Astrocyte of the spinal cord (primary cell): Measurements from ENCODE around the gene TESK2.
A peak's percentile ranks its signal among the peaks of the same experiment; 100 is the strongest.

ENCODE experiments used
- DNase-seq: peaks from one replicate; pipeline ENCODE4 v3.0.0; 2011; ENCODE audit warnings: low read depth, low spot score
- H3K4me3 ChIP-seq: 2 replicates; pipeline ENCODE4 v1.5.1; 2011; ENCODE audit warnings: low read depth, mild to moderate bottlenecking, low read length, moderate library complexity
- in situ Hi-C: cut with HindIII; loops from 2 replicates; pipeline ENCODE4 v1.10.0; 2017; ENCODE audit warnings: low sequenced_read_pairs
- TF ChIP-seq, protein P1 (sequence below): IDR thresholded peaks from 2 replicates; pipeline ENCODE4 v1.5.1; 2012; ENCODE audit warnings: low read depth, mild to moderate bottlenecking, low read length, inconsistent platforms

Gene TESK2

GRCh38 chr1:45345014-45345413, 145.9 kb downstream of the TESK2 start:
- H3K4me3 ChIP-seq: no peak overlapping the region
- no peak for DNase-seq
- in situ Hi-C loops: no loop called here
- TF ChIP-seq, protein P1, sequence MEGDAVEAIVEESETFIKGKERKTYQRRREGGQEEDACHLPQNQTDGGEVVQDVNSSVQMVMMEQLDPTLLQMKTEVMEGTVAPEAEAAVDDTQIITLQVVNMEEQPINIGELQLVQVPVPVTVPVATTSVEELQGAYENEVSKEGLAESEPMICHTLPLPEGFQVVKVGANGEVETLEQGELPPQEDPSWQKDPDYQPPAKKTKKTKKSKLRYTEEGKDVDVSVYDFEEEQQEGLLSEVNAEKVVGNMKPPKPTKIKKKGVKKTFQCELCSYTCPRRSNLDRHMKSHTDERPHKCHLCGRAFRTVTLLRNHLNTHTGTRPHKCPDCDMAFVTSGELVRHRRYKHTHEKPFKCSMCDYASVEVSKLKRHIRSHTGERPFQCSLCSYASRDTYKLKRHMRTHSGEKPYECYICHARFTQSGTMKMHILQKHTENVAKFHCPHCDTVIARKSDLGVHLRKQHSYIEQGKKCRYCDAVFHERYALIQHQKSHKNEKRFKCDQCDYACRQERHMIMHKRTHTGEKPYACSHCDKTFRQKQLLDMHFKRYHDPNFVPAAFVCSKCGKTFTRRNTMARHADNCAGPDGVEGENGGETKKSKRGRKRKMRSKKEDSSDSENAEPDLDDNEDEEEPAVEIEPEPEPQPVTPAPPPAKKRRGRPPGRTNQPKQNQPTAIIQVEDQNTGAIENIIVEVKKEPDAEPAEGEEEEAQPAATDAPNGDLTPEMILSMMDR: no peak

GRCh38 chr1:45344499-45344898, 146.5 kb downstream of the TESK2 start:
- no peak for DNase-seq
- H3K4me3 ChIP-seq: no peak overlapping the region
- TF ChIP-seq, protein P1: no peak
- in situ Hi-C loops: no loop called here

DNA sequence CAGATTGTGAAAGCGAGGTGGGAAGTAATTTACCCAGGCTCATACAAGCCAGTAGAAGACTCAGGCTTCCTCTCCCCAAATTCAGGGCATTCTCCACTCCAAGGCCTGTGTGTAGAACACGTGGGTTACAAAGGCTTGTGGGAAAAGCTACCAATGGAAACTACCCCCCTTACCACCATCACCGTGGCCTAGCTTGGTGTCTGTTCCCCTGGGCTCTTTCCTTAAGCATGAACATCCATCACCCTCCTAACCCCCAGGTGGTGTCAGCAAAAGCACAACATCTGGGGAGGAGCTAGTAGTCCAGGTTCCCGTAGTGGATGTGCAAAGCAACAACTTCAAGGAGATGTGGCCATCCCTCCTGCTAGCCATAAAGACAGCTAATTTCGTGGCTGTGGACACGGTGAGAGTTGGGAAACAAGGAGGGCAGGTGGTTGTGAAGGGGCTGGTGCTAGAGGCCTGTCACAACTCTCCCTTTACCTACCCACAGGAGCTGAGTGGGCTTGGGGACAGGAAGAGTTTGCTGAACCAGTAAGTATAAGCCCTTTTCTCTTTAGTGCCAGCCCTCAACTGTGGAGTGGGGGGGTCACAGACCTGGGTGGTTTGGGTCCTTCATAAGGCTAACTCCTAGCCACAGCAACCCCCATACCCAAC, 150.0 kb downstream of the TESK2 start:
- TF ChIP-seq, protein P1: no peak
- peak overlapping the region; percentile 89 for H3K4me3 ChIP-seq
- no peak for DNase-seq
- in situ Hi-C loops: no loop called here

DNA sequence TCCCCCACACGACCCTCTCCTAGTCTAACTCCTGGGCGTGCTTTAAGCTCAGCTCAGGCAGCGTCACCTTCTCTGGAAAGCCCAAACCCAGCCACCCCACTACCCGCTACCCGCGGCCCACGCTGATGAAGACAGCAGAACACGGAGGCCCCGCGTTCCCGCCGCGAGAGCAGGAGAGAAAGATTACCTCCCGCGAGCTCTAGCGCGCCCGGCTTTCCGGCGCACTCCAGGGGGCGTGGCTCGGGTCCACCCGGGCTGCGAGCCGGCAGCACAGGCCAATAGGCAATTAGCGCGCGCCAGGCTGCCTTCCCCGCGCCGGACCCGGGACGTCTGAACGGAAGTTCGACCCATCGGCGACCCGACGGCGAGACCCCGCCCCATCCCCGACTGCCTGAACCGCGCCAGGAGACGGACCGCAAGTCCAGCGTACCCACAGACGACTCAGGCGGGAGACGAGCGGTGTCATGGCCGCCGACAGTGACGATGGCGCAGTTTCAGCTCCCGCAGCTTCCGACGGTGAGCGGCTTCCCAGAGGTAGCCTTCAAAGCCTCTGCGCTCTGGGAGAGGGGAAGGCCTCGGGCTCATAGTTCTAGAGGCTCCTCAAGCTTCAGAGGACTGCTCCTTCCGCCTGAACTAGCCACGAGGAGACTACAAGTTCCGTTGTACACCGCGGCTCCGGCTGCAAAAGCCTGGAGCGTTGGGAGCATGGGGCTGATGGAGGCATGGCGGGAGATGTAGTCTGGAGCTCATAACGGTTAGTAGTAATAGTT, 151.0 kb downstream of the TESK2 start, which contains the start of the genes MUTYH and TOE1:
Gene MUTYH (minus strand): TSS at position 652 of the 770 bp plus-strand sequence. CDS start 5,935 bp downstream, outside the sequence.
Gene TOE1 (plus strand): TSS at position 382 of the 770 bp plus-strand sequence. CDS start 83 bp downstream, at position 465.
- TF ChIP-seq, protein P1: no peak
- in situ Hi-C loops: no loop called here
- peak within 1 kb of the TSS; percentile 89 for H3K4me3 ChIP-seq
- DNase-seq: peak; percentile 94

DNA sequence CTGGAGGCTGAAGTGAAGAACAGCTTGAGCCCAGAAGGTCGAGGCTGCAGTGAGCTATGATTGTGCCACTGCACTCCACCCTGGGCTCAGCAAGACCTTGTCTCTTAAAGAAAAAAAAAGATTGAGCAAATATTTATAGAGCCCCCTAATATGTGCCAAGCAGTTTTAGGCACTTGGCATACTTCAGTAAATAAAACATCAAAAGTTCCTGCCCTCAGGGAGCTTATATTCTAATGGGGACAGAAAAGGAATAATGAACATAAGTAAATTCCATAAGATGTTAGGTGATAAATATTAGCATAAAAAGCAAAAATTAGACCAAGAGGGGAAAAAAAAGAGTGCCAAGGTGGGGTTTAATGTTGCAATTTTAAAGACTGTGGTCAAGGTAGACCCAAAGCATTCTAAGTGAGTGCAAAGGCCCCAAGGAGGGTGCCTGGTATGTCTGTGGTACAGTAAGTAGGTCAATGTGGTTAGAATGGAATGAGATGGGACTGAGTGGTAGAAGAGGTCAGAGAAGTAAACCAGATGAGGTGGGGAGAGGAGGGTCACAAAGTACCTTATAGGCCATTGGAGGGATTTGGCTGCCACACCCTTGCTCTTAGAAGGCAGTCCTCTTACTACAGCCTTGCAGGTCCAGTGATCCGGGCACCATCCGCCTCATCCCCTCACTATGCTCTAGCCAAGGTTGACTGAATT, 153.2 kb downstream of the TESK2 start:
- in situ Hi-C loops: no loop called here
- TF ChIP-seq, protein P1: no peak
- no peak overlapping the region for H3K4me3 ChIP-seq
- DNase-seq: no peak

GRCh38 chr1:45335855-45336324, 155.1 kb downstream of the TESK2 start:
- in situ Hi-C loops: no loop called here
- TF ChIP-seq, protein P1: no peak
- H3K4me3 ChIP-seq: no peak overlapping the region
- no peak for DNase-seq
